ENCODE results near the gene MGP. TPM values are rescaled to one million over a fixed set of nuclear protein-coding genes. Genes with fewer than 3 reads are reported as not detected.

The MGP gene
- total and polyA plus RNA-seq, 2 donors (not counting 1 experiment from before 2014, with no cell fraction given), result 0.39 to 0.81 TPM

GRCh38 chr12:14858513-14858912, 27.1 kb downstream of the MGP start:
- H3K36me3 ChIP-seq (replicated peaks in 1 of 2; ENCODE audit: control extremely low read depth in 1 of 2, control insufficient read depth in 1 of 2, extremely low read depth in 1 of 2, insufficient read depth in 2 of 2, low read length in 1 of 2), result no peaks in the 10 kb centered on the region
- H3K4me3 ChIP-seq (ENCODE audit: control extremely low read depth in 1 of 5, extremely low read depth in 1 of 5, insufficient read depth in 1 of 5, low read depth in 2 of 5, low read length in 4 of 5), result no peak overlapping the region
- intact Hi-C loops (cut with micrococcal nuclease), result no loop called here
- H3K27me3 Mint-ChIP-seq, result no peaks in the 10 kb centered on the region
- ATAC-seq (ENCODE audit: low read depth) (no peak), DNase-seq (peak; percentile 17)
- ChIA-PET POLR2A (no interaction called here), CTCF (interaction anchor here (0.8 to 1.2 kb wide), 3 partner anchors 12 to 137 kb away, joined by 3 to 4 read pairs (median 4); no protein-coding TSS in a partner anchor)
- 43% methylated on average over 1 of the region's 1 CpG for WGBS (ENCODE audit: insufficient coverage)
- no peaks in the 10 kb centered on the region for H4K20me1 ChIP-seq (ENCODE audit: control insufficient read depth, insufficient read depth, low read length, poor library complexity, severe bottlenecking)
- no peak for TF ChIP-seq CTCF (IDR thresholded peaks at IDR 0.05)
- no peak for TF ChIP-seq EZH2 (IDR thresholded peaks at IDR 0.05; ENCODE audit: borderline replicate concordance, insufficient read depth, low read depth, low read length, poor library complexity, severe bottlenecking)
- peak overlapping the region in 1 of 2 donors; percentile 45 for H3K27ac ChIP-seq (ENCODE audit: low read length in 2 of 2)
- H3K4me1 Mint-ChIP-seq, result peaks cover 31% of the 10 kb centered on the region
- peak overlapping the region; percentile 25 for H3K4me2 ChIP-seq (replicated peaks; ENCODE audit: low read depth, low read length, poor library complexity, severe bottlenecking)
- H2AFZ ChIP-seq (ENCODE audit: insufficient read depth, low read depth, low read length, poor library complexity, severe bottlenecking), result no peak overlapping the region
- H3K9ac ChIP-seq (ENCODE audit: low read length), result no peak overlapping the region
- peaks cover 12 to 24% of the 10 kb centered on the region in 2 donors for H3K4me1 ChIP-seq (ENCODE audit: control insufficient read depth in 2 of 2, insufficient read depth in 2 of 2, low read length in 2 of 2)
- H3K79me2 ChIP-seq (ENCODE audit: control insufficient read depth, insufficient read depth, low read length), result no peaks in the 10 kb centered on the region
- H3K9me3 Mint-ChIP-seq (ENCODE audit: insufficient read depth), result peaks cover 7% of the 10 kb centered on the region
- H3K4me3 Mint-ChIP-seq, result peak overlapping the region; percentile 35
- H3K27me3 ChIP-seq (replicated peaks in 1 of 4; ENCODE audit: control extremely low read depth in 1 of 4, control insufficient read depth in 3 of 4, insufficient read depth in 4 of 4, low read length in 3 of 4), result no peaks in the 10 kb centered on the region
- H3K9me3 ChIP-seq (ENCODE audit: control extremely low read depth in 1 of 3, control insufficient read depth in 2 of 3, insufficient read depth in 1 of 3, low read length in 2 of 3), result peaks cover 2 to 15% (median 6%) of the 10 kb centered on the region in 3 donors
- H3K27ac Mint-ChIP-seq, result peak overlapping the region; percentile 43

GRCh38 chr12:14854586-14855183, 31.0 kb downstream of the MGP start:
- TF ChIP-seq CTCF (IDR thresholded peaks at IDR 0.05) (no peak), EZH2 (IDR thresholded peaks at IDR 0.05; ENCODE audit: borderline replicate concordance, insufficient read depth, low read depth, low read length, poor library complexity, severe bottlenecking) (no peak)
- no peak overlapping the region for H3K4me2 ChIP-seq (replicated peaks; ENCODE audit: low read depth, low read length, poor library complexity, severe bottlenecking)
- peaks cover 0 to 3% (median 2%) of the 10 kb centered on the region in 3 donors for H3K9me3 ChIP-seq (ENCODE audit: control extremely low read depth in 1 of 3, control insufficient read depth in 2 of 3, insufficient read depth in 1 of 3, low read length in 2 of 3)
- H2AFZ ChIP-seq (ENCODE audit: insufficient read depth, low read depth, low read length, poor library complexity, severe bottlenecking), result no peak overlapping the region
- H3K27me3 ChIP-seq (replicated peaks in 1 of 4; ENCODE audit: control extremely low read depth in 1 of 4, control insufficient read depth in 3 of 4, insufficient read depth in 4 of 4, low read length in 3 of 4), result no peaks in the 10 kb centered on the region
- Mint-ChIP-seq H3K27ac (no peak overlapping the region), H3K9me3 (ENCODE audit: insufficient read depth) (peaks cover 3% of the 10 kb centered on the region), H3K4me3 (peak overlapping the region; percentile 30), H3K27me3 (no peaks in the 10 kb centered on the region), H3K4me1 (peaks cover 29% of the 10 kb centered on the region)
- H3K36me3 ChIP-seq (replicated peaks in 1 of 2; ENCODE audit: control extremely low read depth in 1 of 2, control insufficient read depth in 1 of 2, extremely low read depth in 1 of 2, insufficient read depth in 2 of 2, low read length in 1 of 2), result no peaks in the 10 kb centered on the region
- ChIA-PET POLR2A (no interaction called here), CTCF (interaction anchor here (1.3 to 2.3 kb wide), 3 partner anchors 9 to 141 kb away, joined by 3 to 10 read pairs (median 8); no protein-coding TSS in a partner anchor)
- DNase-seq, result no peak
- H3K9ac ChIP-seq (ENCODE audit: low read length), result no peak overlapping the region
- no peaks in the 10 kb centered on the region for H3K79me2 ChIP-seq (ENCODE audit: control insufficient read depth, insufficient read depth, low read length)
- no peak overlapping the region for H3K4me3 ChIP-seq (ENCODE audit: control extremely low read depth in 1 of 5, extremely low read depth in 1 of 5, insufficient read depth in 1 of 5, low read depth in 2 of 5, low read length in 4 of 5)
- no peak overlapping the region for H3K27ac ChIP-seq (ENCODE audit: low read length in 2 of 2)
- ATAC-seq (ENCODE audit: low read depth), result peak; percentile 31
- WGBS (ENCODE audit: insufficient coverage), result 76% methylated on average over 4 of the region's 6 CpGs
- intact Hi-C loops (cut with micrococcal nuclease), result no loop called here
- H3K4me1 ChIP-seq (ENCODE audit: control insufficient read depth in 2 of 2, insufficient read depth in 2 of 2, low read length in 2 of 2), result peaks cover 12 to 24% of the 10 kb centered on the region in 2 donors
- no peaks in the 10 kb centered on the region for H4K20me1 ChIP-seq (ENCODE audit: control insufficient read depth, insufficient read depth, low read length, poor library complexity, severe bottlenecking)

Data from B cell (primary cell).